HG03097 (cell line): ENCODE data around the gene STK33.
"Not testable (repeated sequence)": the region's sequence is repeated elsewhere in the genome, so short reads cannot be mapped to it uniquely, and the experiment has no call there.

ENCODE experiments used
- ATAC-seq: cut with Tn5 transposase; IDR thresholded peaks from one replicate; pipeline ENCODE4 v1.9.1; 2021; ENCODE audit not compliant: unreplicated experiment, low FRiP score

STK33 gene

DNA sequence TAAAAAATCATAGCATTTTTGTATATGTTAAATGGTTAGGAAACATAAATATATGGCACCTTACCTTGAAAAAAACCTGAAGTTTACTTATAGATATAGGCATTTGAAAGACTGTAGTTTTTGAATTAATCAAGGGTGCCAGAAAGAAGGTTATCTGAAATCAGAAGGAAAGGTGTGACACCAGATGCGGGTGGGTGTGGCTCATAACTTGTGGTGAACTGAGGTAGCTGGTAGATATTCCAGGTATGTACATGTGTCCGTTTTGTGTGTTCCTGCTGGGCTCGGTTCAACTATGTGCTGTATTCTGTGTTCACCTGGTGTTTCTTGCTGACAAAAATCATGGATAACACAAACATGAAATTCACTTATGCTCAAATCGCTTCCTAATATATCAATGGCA lies 35.6 kb downstream of the STK33 start:
- no peak for ATAC-seq

DNA sequence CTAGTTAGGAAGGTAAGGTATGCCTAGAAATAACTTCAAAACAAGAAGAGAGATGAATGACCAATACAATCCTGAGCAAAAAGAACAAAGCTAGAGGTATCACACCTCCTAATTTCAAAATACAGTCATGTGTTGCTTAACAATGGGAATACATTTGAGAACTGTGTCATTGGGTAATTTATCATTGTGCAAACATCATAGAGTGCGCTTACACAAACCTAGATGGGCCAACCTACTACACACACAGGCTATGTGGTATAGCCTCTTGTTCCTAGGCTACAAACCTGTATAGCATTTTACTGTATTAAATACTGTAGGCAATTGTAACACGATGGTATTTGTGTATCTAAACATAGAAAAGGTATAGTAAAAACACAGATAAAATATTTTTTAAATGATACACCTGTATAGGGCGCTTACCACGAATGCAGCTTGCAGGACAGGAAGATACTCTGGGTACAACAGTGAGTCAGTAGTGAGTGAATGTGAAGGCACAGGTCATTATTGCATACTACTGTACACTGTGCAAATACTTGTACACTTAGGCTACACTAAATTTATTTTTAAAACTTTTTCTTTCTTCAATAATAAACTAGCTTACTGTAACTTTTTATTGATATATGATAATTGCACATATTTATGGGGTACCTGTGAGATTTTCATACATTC lies 48.2 kb downstream of the STK33 start:
- no peak for ATAC-seq

DNA sequence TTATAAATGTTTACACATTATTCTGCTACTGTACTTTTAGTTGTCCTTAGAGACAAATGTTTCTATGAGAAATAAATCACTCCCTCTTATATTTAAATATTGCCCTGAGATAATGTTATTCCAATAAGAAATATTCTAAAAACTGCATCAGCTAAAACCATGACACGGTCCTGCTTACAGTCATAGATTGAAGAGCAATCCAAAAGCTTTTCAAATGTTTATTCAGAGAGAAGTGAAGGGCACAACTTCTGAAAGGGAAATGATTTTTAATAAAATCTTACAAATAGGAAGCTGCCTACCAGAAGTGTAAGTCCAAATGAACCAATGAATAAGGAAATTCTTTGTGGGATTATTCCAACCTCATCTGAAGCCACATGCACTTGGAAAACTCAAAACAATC lies 49.2 kb downstream of the STK33 start:
- ATAC-seq, result no peak

DNA sequence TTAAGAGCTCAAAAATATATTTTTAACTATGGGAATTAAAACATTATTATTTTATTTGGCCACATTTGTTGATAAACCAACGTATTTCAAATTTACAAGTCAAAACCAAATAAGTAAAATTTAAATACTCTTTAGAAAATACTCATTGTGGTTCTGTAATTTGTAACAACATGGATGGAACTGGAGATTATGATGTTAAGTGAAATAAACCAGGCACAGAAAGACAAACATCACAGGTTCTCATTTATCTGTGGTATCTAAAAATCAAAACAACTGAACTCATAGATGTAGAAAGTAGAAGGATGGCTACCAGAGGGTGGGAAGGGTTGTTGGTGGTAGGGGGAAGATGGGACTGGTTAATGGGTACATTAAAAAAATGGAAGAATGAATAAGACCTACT lies 50.8 kb downstream of the STK33 start:
- ATAC-seq, result no peak

DNA sequence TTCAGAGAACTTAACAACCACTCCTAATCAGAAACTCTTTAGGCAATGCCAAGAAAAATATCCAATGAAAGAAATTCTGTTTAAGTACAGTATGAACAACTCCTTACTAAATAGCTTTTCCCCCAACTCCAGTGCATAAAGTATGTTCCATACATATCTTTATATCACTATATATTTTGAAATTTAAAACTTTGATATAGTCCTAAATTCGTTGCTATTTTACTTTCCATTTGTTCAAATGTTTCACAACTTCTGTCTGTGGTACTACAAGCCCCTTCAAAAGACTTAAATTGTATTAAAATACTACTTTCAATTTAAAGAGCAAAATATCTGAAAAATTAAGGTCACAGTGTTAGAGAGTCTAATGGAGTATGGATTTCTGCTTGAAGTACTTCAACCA lies 52.6 kb downstream of the STK33 start:
- no peak for ATAC-seq

DNA sequence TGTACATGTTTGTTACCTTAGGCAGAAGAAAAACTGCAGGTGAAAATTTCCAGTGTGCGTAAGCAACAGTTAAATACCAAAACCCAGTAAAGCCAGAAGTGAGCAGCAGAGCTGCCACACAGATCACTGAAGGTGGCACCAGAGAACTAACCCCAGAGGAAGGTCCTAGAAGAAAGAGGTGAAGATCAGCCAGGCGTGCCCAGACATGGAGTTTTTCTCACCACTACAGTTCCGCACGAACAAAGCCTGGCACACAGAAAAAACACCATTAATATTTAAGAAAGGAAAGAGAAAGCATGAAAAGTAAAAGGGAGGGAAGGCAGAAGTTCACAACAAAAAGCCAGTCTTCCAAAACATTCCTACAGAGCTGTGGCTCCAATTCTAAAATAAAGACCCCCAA lies 60.7 kb downstream of the STK33 start:
- peak; percentile 70 for ATAC-seq

DNA sequence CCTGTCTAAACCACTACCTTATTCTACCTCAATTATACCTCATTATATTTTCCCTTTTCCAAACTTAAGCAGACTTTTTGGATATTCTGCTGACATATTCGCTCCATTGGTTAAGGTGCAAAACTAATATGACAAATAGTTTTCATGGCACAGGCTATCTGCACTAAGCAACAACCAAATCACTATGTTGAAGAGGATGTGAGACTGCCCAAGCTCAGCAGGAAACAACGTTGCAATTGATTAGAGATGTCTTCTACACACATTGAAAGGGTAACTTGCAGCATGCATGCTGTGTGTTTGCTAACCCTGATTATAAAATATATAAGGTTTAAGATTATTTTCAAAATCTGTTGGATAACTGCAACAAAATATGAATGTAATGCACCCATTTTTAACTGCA lies 61.6 kb downstream of the STK33 start:
- ATAC-seq, result peak; percentile 55

DNA sequence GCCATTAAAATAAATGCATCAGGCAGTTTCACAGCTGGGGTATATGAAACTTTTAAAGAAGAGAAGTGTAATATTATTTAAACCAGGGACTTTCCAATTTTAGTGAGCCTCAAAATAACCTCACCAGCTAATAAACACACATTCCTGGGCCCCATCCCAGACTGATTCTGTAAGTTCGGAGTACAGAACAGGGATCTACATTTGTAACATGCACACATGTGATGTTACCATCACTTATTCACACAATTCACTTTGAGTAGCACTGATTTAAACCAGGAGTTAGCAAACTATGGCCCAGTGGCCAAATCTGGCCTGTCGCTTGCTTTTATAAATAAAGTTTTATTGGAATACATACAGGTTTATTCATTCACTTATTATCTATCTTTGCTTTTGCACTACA lies 62.0 kb downstream of the STK33 start:
- no peak for ATAC-seq

DNA sequence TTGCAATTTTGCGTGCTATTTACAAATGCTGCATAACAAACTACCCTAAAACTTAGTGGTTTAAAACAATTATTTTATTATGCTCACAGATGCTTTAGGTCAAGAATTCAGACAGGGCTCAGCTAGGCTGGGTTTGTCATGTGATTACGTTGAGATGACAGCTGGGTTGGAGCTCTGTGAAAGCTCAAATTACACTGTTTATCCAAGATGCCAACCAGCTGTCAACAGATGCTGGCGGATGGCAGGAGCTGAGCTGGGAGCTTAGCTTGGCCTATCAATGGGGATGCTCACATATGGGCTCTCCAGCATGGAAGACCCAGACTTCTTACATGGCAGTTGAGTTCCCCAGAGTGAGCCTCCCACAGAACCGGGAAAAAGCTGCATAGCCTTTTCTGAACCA lies 62.7 kb downstream of the STK33 start:
- ATAC-seq, result no peak

- no peak for ATAC-seq
These were observed 66.1 kb downstream of the STK33 start for GRCh38 chr11:8527939-8528338.

GRCh38 chr11:8523396-8523795 lies 70.6 kb downstream of the STK33 start:
- no peak for ATAC-seq

- no peak for ATAC-seq
These were observed 81.5 kb downstream of the STK33 start for GRCh38 chr11:8512547-8512946.

DNA sequence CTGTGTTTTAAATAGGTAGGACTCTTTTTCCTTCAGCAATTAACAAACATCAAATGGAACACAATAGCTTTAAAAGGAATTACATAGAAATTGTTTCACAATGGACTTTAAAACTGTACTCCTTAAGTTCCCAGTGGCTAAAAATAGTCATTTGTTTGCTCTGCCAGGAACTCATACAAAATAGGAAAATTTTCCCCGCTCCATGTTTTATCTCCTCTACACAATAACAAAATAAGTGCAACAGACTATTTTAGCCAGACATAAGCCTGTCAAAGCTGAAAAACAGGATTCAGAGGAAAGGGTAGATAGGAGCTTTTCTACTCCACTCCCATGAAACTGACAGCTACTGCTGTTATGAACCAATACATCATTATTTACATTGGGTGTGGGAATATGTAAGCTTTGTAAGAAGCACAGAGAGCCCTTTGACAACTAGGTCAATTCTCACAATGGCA lies 90.1 kb downstream of the STK33 start:
- ATAC-seq, result no peak

DNA sequence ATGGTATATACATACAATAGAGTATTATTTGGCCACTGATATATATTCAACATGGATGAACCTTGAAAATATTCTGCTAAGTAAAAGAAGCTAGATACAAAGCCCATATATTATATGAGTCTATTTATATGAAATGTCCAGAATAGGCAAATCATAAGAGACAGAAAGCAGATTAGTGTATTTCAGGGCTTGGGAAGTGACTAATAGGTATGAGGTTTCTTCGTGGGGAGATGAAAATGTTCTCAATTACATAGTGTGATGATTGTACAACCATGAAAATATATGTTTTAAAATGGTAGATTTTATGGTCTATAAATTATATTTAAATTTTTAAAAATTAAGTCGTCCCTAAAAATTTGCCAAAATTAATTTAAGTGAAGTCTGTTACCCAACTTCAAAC lies 92.2 kb downstream of the STK33 start:
- ATAC-seq, result no peak

- ATAC-seq, result no peak
These were observed 105.6 kb downstream of the STK33 start for GRCh38 chr11:8488395-8488794.

- no peak for ATAC-seq
These were observed 106.8 kb downstream of the STK33 start for GRCh38 chr11:8487261-8487660.

DNA sequence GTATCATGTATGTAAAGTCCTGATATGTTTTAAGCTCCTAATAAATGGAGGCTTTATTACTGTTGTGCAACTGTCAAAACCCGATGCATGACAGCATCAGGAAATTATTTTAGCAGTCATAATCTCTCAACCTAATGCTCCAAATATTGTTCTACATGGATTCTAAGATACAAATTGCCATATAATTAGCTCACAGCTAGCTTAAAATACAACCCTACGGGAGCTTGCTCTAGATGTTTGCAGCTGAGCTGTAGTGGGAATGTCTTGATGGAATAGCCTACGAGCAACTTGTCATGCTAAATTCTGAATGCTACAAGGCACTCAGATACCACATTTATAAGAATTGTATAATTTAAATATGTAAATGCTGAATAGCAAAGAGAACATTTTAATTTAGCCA lies 109.8 kb downstream of the STK33 start:
- no peak for ATAC-seq

GRCh38 chr11:8480858-8481257 lies 113.2 kb downstream of the STK33 start:
- ATAC-seq, result no peak

- ATAC-seq, result peak; percentile 74
These were observed 116.3 kb downstream of the STK33 start for GRCh38 chr11:8477680-8478079.

- peak; percentile 53 for ATAC-seq
These were observed 116.9 kb downstream of the STK33 start for GRCh38 chr11:8477151-8477550.

GRCh38 chr11:8467806-8468205 lies 126.2 kb downstream of the STK33 start:
- ATAC-seq, result not testable (repeated sequence)

DNA sequence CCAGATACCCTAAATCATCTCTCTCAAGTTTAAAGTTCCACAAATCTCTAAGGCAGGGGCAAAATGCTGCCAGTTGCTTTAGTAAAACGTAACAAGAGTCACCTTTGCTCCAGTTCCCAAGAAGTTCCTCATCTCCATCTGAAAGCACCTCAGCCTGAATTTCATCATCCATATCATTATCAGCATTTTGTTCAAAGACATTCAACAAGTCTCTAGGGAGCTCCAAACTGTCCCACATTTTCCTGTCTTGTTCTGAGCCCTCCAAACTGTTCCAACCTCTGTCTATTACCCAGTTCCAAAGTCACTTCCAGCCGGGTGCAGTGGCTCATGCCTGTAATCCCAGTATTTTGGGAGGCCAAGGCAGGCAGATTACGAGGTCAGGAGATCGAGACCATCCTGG lies 126.7 kb downstream of the STK33 start:
- not testable (repeated sequence) for ATAC-seq

GRCh38 chr11:8466884-8467283 lies 127.1 kb downstream of the STK33 start:
- ATAC-seq, result not testable (repeated sequence)
